Measurements from ENCODE around the gene SGPP1.
"Not testable (repeated sequence)": the region's sequence is repeated elsewhere in the genome, so short reads cannot be mapped to it uniquely, and the experiment has no call there.

DNA sequence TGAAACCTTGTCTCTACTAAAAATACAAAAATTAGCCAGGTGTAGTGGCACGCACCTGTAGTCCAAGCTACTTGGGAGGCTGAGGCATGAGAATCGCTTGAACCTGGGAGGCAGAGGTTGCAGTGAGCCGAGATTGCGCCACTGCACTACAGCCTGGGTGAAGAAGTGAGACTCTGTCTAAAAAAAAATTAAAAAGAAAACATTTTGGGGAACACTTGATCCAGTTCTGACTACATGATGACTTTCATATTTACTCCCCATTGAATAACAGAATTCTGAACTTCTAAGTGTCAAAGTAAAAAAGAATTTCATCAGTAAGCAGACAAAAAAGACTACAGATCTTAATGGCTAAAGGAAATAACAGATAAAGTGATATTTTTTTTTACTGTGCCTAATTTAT is 25.3 kb downstream of the SGPP1 start:
- TF ChIP-seq CTCF, POLR2A (IDR thresholded peaks at IDR 0.05): not testable (repeated sequence)

Data from right lobe of liver (tissue), 4 donors.